Measurements from ENCODE around the gene KIF26B.

GRCh38 chr1:245704765-245705164 lies 550.0 kb downstream of the KIF26B start:
- TF ChIP-seq EZH2 (IDR thresholded peaks at IDR 0.05; ENCODE audit: borderline replicate concordance, insufficient read depth, low read length, poor library complexity, severe bottlenecking), result no peak
- TF ChIP-seq, protein P1, sequence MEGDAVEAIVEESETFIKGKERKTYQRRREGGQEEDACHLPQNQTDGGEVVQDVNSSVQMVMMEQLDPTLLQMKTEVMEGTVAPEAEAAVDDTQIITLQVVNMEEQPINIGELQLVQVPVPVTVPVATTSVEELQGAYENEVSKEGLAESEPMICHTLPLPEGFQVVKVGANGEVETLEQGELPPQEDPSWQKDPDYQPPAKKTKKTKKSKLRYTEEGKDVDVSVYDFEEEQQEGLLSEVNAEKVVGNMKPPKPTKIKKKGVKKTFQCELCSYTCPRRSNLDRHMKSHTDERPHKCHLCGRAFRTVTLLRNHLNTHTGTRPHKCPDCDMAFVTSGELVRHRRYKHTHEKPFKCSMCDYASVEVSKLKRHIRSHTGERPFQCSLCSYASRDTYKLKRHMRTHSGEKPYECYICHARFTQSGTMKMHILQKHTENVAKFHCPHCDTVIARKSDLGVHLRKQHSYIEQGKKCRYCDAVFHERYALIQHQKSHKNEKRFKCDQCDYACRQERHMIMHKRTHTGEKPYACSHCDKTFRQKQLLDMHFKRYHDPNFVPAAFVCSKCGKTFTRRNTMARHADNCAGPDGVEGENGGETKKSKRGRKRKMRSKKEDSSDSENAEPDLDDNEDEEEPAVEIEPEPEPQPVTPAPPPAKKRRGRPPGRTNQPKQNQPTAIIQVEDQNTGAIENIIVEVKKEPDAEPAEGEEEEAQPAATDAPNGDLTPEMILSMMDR (IDR thresholded peaks at IDR 0.05; ENCODE audit: poor library complexity, severe bottlenecking), result no peak

All from neural cell (in vitro differentiated cells).